Pancreas (tissue), 10 donors: ENCODE results near the gene ADAMTSL4. TPM values are rescaled to one million over a fixed set of nuclear protein-coding genes. Genes with fewer than 3 reads are reported as not detected.
A peak's percentile ranks its signal among the peaks of the same experiment; 100 is the strongest.

ENCODE experiments used
- ATAC-seq, 4 donors: fragments of 200-7000 bp; cut with Tn5 transposase; one replicate each; pipeline versions ENCODE4 v1.8.0 to v1.9.1; 2020; ENCODE audit warnings: mild to moderate bottlenecking in 4 of 4, moderate library complexity in 4 of 4
- DNase-seq, 6 donors: peaks; one replicate each; pipeline ENCODE4 v3.0.0-alpha.2; 2020
- FAIRE-seq: peaks from 2 replicates; lab custom pipeline; 2012; peaks lifted over from hg19 to GRCh38; lab: Jason Lieb, UNC
- H3K27ac ChIP-seq, 4 donors: fragments of 200-600 bp; sonication (generic); 1 replicate in 3 of 4; 2 replicates in 1 of 4; pipeline versions ENCODE4 v1.5.0 to v1.8.0; 2020
- H3K27me3 ChIP-seq, 4 donors: fragments of 200-600 bp; one replicate each; pipeline ENCODE4 v1.8.0; 2021
- H3K36me3 ChIP-seq, 3 donors: fragments of 200-600 bp; sonication (generic) in 1 of 3; one replicate each; pipeline versions ENCODE4 v1.5.0 to v1.8.0; 2020 to 2021
- H3K4me1 ChIP-seq, 3 donors: fragments of 200-600 bp; one replicate each; pipeline ENCODE4 v1.8.0; 2021
- H3K4me3 ChIP-seq, 4 donors: fragments of 200-600 bp; sonication (generic) in 2 of 4; one replicate each; pipeline versions ENCODE4 v1.5.0 to v1.8.0; 2020 to 2021
- H3K9me3 ChIP-seq, 4 donors: fragments of 200-600 bp; one replicate each; pipeline ENCODE4 v1.8.0; 2021
- WGBS, 2 donors: extraction: QIAGEN DNeasy Blood & Tissue Kit; methylation state at CpG; one replicate each; pipeline ENCODE4 v1.1.7; 2013; 5-methylcytosine and 5-hydroxymethylcytosine counted together
- intact Hi-C, 3 donors: fragments of 100-400 bp; cut with DNase I; formaldehyde crosslinking; loops; one replicate each; pipeline versions ENCODE4 v1.11.1 to v1.14.2; 2022
- polyA plus RNA-seq, 2 donors: library from polyadenylated mRNA; stranded (reverse); fragments of 200-250 nt; gene quantifications; one replicate each; pipeline ENCODE4 v1.2.3, GENCODE V29; 2013
- total RNA-seq, 6 donors: library from RNA; stranded (reverse); fragmentation: NEBNext Ultra II Directional in 4 of 6; extraction: Animal tissue kit (Norgen Biotek cat#: 25700) in 4 of 6; gene quantifications; one replicate each; pipeline versions ENCODE4 v1.2.1 to v1.2.4, GENCODE V29; 2021 to 2023
- TF ChIP-seq, protein P1 (sequence below), 4 donors: fragments of 200-600 bp; sonication (generic) in 3 of 4; IDR thresholded peaks; one replicate each; pipeline versions ENCODE4 v1.5.0 to v1.8.0; 2021; ENCODE audit warnings: antibody characterized with exemption in 4 of 4
- donor health status: healthy with polysubstance abuse.
- donor health status: DM: no; HTN: no; CAD: no; lungs with moderate emphysema.
- donor health status: DM: no; HTN: no; CAD: no.
- donor health status: control.
- donor health status: control.
- donor health status: Bipolar disorder and iron deficiency.
- donor health status: DM: yes; HTN: yes; CAD: no.
- donor health status: DM: no; HTN: no; CAD: no.
- donor health status: DM: no; HTN: no; CAD: no.
- donor health status: DM: yes; HTN: yes; CAD: no.

ADAMTSL4 gene
- total and polyA plus RNA-seq, 8 donors: 1.3 to 8.0 (median 3.4) TPM

DNA sequence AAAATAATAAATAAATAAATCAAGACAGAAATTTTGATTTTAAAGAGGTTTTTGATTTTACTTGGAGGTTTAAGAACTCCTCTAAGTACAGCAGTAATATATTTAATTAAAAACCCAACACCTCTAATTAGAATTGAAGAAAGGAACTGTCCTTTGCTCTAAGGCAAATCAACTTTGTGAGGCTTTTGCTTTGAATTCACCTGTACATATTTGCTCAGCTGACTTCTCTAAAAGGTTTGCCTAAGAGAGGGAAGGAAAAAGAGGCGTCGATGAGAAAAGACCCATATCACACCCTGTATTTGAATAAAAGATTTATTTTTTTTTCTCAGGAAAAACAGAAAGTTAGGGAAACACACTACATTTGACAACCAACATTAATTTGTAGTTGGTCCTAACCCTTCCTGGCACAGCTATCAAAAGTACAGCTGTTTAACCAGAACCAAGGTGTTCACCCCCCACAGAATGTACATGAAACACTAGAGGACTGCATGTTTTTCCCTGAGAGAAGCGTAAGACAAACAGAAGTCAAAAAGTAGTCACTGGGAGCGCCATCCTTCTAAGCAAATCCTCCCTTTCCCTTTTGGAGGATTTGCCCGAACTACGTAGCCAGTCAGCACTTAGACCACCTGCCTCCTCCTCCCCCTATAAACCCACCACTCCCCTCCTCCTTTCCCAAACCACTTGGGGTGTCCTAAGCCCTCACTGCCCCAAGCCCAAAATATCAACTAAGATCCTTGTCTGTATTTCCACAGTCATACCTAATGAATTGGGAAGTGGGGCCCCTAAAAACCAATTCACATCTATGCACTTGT lies 25.3 kb downstream of the ADAMTSL4 start:
- H3K27me3 ChIP-seq: no peaks in the 10 kb centered on the region
- ATAC-seq (no peak), FAIRE-seq (no peak), DNase-seq (no peak)
- H3K27ac ChIP-seq: peak overlapping the region in 3 of 4 donors; percentile 16 to 100 (median 99)
- H3K4me3 ChIP-seq: peak overlapping the region in 2 of 4 donors; percentile 95 to 98
- peaks cover 0 to 29% (median 20%) of the 10 kb centered on the region in 3 donors for H3K36me3 ChIP-seq
- no peaks in the 10 kb centered on the region for H3K9me3 ChIP-seq
- intact Hi-C loops: no loop called here
- TF ChIP-seq, protein P1, sequence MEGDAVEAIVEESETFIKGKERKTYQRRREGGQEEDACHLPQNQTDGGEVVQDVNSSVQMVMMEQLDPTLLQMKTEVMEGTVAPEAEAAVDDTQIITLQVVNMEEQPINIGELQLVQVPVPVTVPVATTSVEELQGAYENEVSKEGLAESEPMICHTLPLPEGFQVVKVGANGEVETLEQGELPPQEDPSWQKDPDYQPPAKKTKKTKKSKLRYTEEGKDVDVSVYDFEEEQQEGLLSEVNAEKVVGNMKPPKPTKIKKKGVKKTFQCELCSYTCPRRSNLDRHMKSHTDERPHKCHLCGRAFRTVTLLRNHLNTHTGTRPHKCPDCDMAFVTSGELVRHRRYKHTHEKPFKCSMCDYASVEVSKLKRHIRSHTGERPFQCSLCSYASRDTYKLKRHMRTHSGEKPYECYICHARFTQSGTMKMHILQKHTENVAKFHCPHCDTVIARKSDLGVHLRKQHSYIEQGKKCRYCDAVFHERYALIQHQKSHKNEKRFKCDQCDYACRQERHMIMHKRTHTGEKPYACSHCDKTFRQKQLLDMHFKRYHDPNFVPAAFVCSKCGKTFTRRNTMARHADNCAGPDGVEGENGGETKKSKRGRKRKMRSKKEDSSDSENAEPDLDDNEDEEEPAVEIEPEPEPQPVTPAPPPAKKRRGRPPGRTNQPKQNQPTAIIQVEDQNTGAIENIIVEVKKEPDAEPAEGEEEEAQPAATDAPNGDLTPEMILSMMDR (IDR thresholded peaks at IDR 0.05): no peak
- WGBS, 2 donors: 9 to 13% methylated on average over 6 of the region's 6 CpGs
- H3K4me1 ChIP-seq: peaks cover 31 to 59% (median 58%) of the 10 kb centered on the region in 3 donors

DNA sequence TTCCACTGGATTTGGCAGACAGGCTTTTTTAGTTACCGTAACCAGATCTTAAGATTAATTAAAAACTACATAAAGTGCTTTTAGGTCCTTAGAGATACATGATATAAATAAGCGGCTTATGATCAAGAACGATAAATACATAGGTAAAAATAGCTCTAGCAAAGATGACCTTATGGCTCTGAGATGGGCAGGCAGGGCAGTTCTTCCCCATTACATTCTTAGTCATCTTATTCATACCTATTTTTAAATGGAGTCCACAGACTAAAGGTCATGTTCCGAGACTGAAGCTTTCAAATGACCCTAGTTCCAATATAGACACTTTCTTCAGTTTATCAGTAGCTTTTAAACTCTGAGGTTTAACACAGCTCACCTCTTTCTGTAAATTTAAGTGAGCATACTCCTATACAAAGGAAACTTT lies 25.9 kb downstream of the ADAMTSL4 start:
- Histone ChIP-seq H3K9me3 (no peaks in the 10 kb centered on the region), H3K36me3 (peaks cover 0 to 29% (median 20%) of the 10 kb centered on the region in 3 donors), H3K27ac (peak overlapping the region in 2 of 4 donors; percentile 99 to 100), H3K27me3 (no peaks in the 10 kb centered on the region), H3K4me1 (peaks cover 26 to 56% (median 54%) of the 10 kb centered on the region in 3 donors), H3K4me3 (peak overlapping the region; percentile 77 to 98 (median 95))
- whole genome bisulfite sequencing, 2 donors: 4 to 9% methylated on average over 4 of the region's 4 CpGs
- TF ChIP-seq, protein P1 (IDR thresholded peaks at IDR 0.05): no peak
- ATAC-seq (no peak), DNase-seq (no peak), FAIRE-seq (no peak)
- intact Hi-C loops: no loop called here

DNA sequence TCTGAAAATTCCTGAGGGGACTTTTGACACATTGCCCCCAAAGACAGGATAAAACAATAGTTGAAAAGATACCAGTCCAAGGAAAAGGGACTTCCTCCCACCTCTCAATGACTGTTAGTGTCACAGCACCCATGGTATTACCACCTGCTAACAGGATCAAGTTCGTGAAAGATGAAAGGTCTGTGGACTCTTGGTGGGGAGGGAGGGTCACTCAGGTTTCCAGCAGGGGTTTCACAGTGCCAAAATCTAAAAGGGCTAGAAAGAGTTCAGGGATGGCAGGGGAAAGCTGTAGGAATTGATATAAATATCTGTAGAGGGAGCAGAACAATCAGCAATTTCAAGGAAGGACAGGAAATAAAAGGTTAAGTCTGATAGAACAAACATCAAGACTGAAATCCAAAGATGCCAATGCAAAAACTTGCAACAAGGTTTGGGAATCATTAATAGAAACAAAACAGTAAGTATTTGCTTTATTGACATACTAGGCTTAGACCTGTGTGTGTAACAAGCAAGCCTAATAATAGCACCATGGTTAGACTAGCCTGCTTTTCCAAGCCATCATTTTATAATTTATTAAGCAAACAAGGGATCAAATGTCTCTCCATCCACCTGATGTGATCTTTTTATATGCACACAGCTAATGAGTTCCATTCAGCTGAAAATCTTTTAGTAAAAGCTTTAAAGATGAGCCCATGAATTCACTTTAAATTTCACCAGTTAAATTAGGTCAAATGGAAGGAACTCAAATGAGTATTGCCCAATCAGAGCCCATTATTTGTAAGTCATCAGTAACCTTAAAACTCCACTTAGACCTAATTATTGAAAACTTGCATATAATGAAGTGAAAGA lies 26.5 kb downstream of the ADAMTSL4 start:
- no peaks in the 10 kb centered on the region for H3K9me3 ChIP-seq
- FAIRE-seq (no peak), ATAC-seq (peak in 3 of 4 donors; percentile 3 to 7 (median 6)), DNase-seq (no peak)
- 3 to 4% methylated on average over 1 of the region's 1 CpG for WGBS, 2 donors
- peaks cover 0 to 29% (median 20%) of the 10 kb centered on the region in 3 donors for H3K36me3 ChIP-seq
- H3K27ac ChIP-seq: peak overlapping the region in 2 of 4 donors; percentile 99 to 100
- intact Hi-C loops: no loop called here
- TF ChIP-seq, protein P1 (IDR thresholded peaks at IDR 0.05): no peak
- H3K4me1 ChIP-seq: peaks cover 25 to 53% (median 52%) of the 10 kb centered on the region in 3 donors
- H3K4me3 ChIP-seq: peak overlapping the region; percentile 77 to 98 (median 95)
- no peaks in the 10 kb centered on the region for H3K27me3 ChIP-seq

DNA sequence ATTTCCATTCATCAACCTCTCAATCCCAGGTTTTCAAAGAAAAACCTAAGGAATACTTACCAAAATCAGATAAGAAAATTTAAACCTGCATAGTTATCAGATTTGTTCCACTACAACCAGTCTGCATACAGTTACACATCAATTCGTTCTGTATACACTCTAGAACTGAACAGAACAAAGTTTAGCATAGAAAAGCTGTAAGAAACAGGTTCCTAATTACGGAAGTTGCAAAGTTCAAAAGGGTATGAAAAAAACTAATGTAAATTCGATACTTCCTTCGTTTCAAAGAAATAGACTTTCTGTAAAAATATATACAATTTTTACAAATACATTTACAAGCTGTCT lies 27.1 kb downstream of the ADAMTSL4 start:
- H3K4me1 ChIP-seq: peaks cover 19 to 47% (median 46%) of the 10 kb centered on the region in 3 donors
- TF ChIP-seq, protein P1 (IDR thresholded peaks at IDR 0.05): no peak
- intact Hi-C loops: no loop called here
- H3K27me3 ChIP-seq: no peaks in the 10 kb centered on the region
- H3K27ac ChIP-seq: peak overlapping the region in 2 of 4 donors; percentile 99 to 100
- H3K36me3 ChIP-seq: peaks cover 0 to 29% (median 20%) of the 10 kb centered on the region in 3 donors
- ATAC-seq (no peak), FAIRE-seq (no peak), DNase-seq (no peak)
- H3K4me3 ChIP-seq: peak overlapping the region; percentile 77 to 98 (median 95)
- 2% methylated on average over 4 of the region's 4 CpGs for WGBS, 2 donors
- H3K9me3 ChIP-seq: no peaks in the 10 kb centered on the region
